CD4-positive, CD25-positive, alpha-beta regulatory T cell (primary cell): ENCODE results near the gene CDK13. TPM values are rescaled to one million over a fixed set of nuclear protein-coding genes. Genes with fewer than 3 reads are reported as not detected.

Experiments
- ATAC-seq, 2 donors: fragments of 150-1000 bp; cut with Tn5 transposase; one replicate each; pipeline ENCODE4 v1.10.0; 2021; ENCODE audit warnings: low read depth in 2 of 2, moderate number of reproducible peaks in 2 of 2, moderate library complexity in 1 of 2
- DNase-seq, 3 donors: peaks; one replicate each; pipeline versions ENCODE4 v3.0.0 to v3.0.0-alpha.2; 2012 to 2022; ENCODE audit warnings: mixed read lengths in 1 of 3
- H3K27ac ChIP-seq: one replicate; pipeline ENCODE4 v1.7.0; 2013; ENCODE audit warnings: mild to moderate bottlenecking, low read length; ENCODE audit not compliant: insufficient read depth, poor library complexity, severe bottlenecking
- H3K27me3 ChIP-seq: one replicate; pipeline ENCODE4 v1.7.0; 2013; ENCODE audit warnings: low read length; ENCODE audit not compliant: control insufficient read depth, insufficient read depth
- H3K36me3 ChIP-seq: one replicate; pipeline ENCODE4 v1.7.0; 2013; ENCODE audit warnings: mild to moderate bottlenecking, low read length, moderate library complexity; ENCODE audit not compliant: control insufficient read depth, insufficient read depth
- H3K4me1 ChIP-seq: 2 replicates; pipeline ENCODE4 v1.7.0; 2013; ENCODE audit warnings: mild to moderate bottlenecking, low read length; ENCODE audit not compliant: insufficient read depth, control insufficient read depth, poor library complexity, severe bottlenecking
- H3K4me3 ChIP-seq: one replicate; pipeline ENCODE4 v1.7.0; 2013; ENCODE audit warnings: low read depth, mild to moderate bottlenecking, low read length, moderate library complexity
- H3K9me3 ChIP-seq, 2 experiments: 1 replicate in 1 of 2; 2 replicates in 1 of 2; pipeline ENCODE4 v1.7.0; 2013; ENCODE audit warnings: low read length in 2 of 2, mild to moderate bottlenecking in 1 of 2, moderate library complexity in 1 of 2; ENCODE audit not compliant: control insufficient read depth in 2 of 2
- H3K27ac Mint-ChIP-seq, 3 donors: one replicate each; pipeline ENCODE4 v1.8.0; 2020 to 2022; ENCODE audit warnings: mild to moderate bottlenecking in 3 of 3, mixed read lengths in 3 of 3, moderate library complexity in 2 of 3
- H3K27me3 Mint-ChIP-seq: one replicate; pipeline ENCODE4 v1.8.0; 2022; ENCODE audit warnings: mild to moderate bottlenecking, mixed read lengths
- H3K36me3 Mint-ChIP-seq: one replicate; pipeline ENCODE4 v1.8.0; 2020; ENCODE audit warnings: mixed read lengths
- H3K4me1 Mint-ChIP-seq, 4 donors: one replicate each; pipeline ENCODE4 v1.8.0; 2020 to 2022; ENCODE audit warnings: mixed read lengths in 4 of 4, mild to moderate bottlenecking in 1 of 4
- H3K4me3 Mint-ChIP-seq, 4 donors: one replicate each; pipeline ENCODE4 v1.8.0; 2020 to 2022; ENCODE audit warnings: mild to moderate bottlenecking in 4 of 4, mixed read lengths in 4 of 4, moderate library complexity in 3 of 4
- H3K9me3 Mint-ChIP-seq, 7 donors: one replicate each; pipeline ENCODE4 v1.8.0; 2020 to 2022; ENCODE audit warnings: mixed read lengths in 7 of 7, mild to moderate bottlenecking in 3 of 7, moderate library complexity in 2 of 7
- polyA plus RNA-seq, 4 donors: library from polyadenylated mRNA; unstranded; fragments of 300-500 nt; fragmentation: Illumina TruSeq; gene quantifications; one replicate each; pipeline ENCODE4 v1.2.3, GENCODE V29; 2021
- total RNA-seq: library from RNA; stranded (reverse); gene quantifications from one replicate; pipeline ENCODE4 v1.2.3, GENCODE V29; 2022

The CDK13 gene
- total and polyA plus RNA-seq, 5 donors from 2014 or later: 23.7 to 124 (median 33.9) TPM

- Mint-ChIP-seq H3K4me1 (peaks cover 10 to 18% (median 11%) of the 10 kb centered on the region in 4 donors), H3K27me3 (no peaks in the 10 kb centered on the region), H3K4me3 (no peak overlapping the region), H3K27ac (peak overlapping the region in 2 of 3 donors; percentile 25 to 38), H3K36me3 (peaks cover 16% of the 10 kb centered on the region), H3K9me3 (no peaks in the 10 kb centered on the region)
- DNase-seq (no peak), ATAC-seq (no peak)
- Histone ChIP-seq H3K27ac (no peak overlapping the region), H3K9me3 (no peaks in the 10 kb centered on the region), H3K4me3 (no peak overlapping the region), H3K36me3 (peaks cover 10% of the 10 kb centered on the region), H3K27me3 (no peaks in the 10 kb centered on the region), H3K4me1 (no peaks in the 10 kb centered on the region)
These were observed 107.2 kb downstream of the CDK13 start for GRCh38 chr7:40057292-40057691.

GRCh38 chr7:40058026-40058425 lies 108.0 kb downstream of the CDK13 start:
- ATAC-seq (no peak), DNase-seq (no peak)
- Mint-ChIP-seq H3K27ac (peak overlapping the region; percentile 25 to 45 (median 34)), H3K27me3 (no peaks in the 10 kb centered on the region), H3K4me3 (no peak overlapping the region), H3K9me3 (no peaks in the 10 kb centered on the region), H3K36me3 (peaks cover 16% of the 10 kb centered on the region), H3K4me1 (peaks cover 5 to 15% (median 7%) of the 10 kb centered on the region in 4 donors)
- no peaks in the 10 kb centered on the region for H3K4me1 ChIP-seq
- peaks cover 14% of the 10 kb centered on the region for H3K36me3 ChIP-seq
- no peaks in the 10 kb centered on the region for H3K9me3 ChIP-seq
- no peaks in the 10 kb centered on the region for H3K27me3 ChIP-seq
- H3K4me3 ChIP-seq: no peak overlapping the region
- H3K27ac ChIP-seq: no peak overlapping the region

GRCh38 chr7:40058636-40059035 lies 108.6 kb downstream of the CDK13 start:
- Mint-ChIP-seq H3K27ac (peak overlapping the region in 2 of 3 donors; percentile 25 to 92), H3K27me3 (no peaks in the 10 kb centered on the region), H3K4me1 (peaks cover 5 to 15% (median 7%) of the 10 kb centered on the region in 4 donors), H3K9me3 (no peaks in the 10 kb centered on the region), H3K36me3 (peaks cover 16% of the 10 kb centered on the region), H3K4me3 (no peak overlapping the region)
- no peak for ATAC-seq
- no peak for DNase-seq
- Histone ChIP-seq H3K27me3 (no peaks in the 10 kb centered on the region), H3K9me3 (no peaks in the 10 kb centered on the region), H3K36me3 (peaks cover 20% of the 10 kb centered on the region), H3K4me3 (no peak overlapping the region), H3K27ac (no peak overlapping the region), H3K4me1 (no peaks in the 10 kb centered on the region)

GRCh38 chr7:40059057-40059456 lies 109.0 kb downstream of the CDK13 start:
- Histone ChIP-seq H3K4me3 (no peak overlapping the region), H3K36me3 (peaks cover 24% of the 10 kb centered on the region), H3K9me3 (no peaks in the 10 kb centered on the region), H3K4me1 (no peaks in the 10 kb centered on the region), H3K27me3 (no peaks in the 10 kb centered on the region), H3K27ac (no peak overlapping the region)
- Mint-ChIP-seq H3K9me3 (no peaks in the 10 kb centered on the region), H3K4me1 (peaks cover 5 to 15% (median 7%) of the 10 kb centered on the region in 4 donors), H3K4me3 (no peak overlapping the region), H3K27me3 (no peaks in the 10 kb centered on the region), H3K27ac (no peak overlapping the region), H3K36me3 (peaks cover 16% of the 10 kb centered on the region)
- no peak for ATAC-seq
- DNase-seq: no peak

- DNase-seq (peak in 1 of 3 donors; percentile 54), ATAC-seq (no peak)
- Histone ChIP-seq H3K4me1 (no peaks in the 10 kb centered on the region), H3K9me3 (no peaks in the 10 kb centered on the region), H3K36me3 (peaks cover 10% of the 10 kb centered on the region), H3K4me3 (no peak overlapping the region), H3K27ac (no peak overlapping the region), H3K27me3 (no peaks in the 10 kb centered on the region)
- H3K4me3 Mint-ChIP-seq: no peak overlapping the region
- H3K27ac Mint-ChIP-seq: no peak overlapping the region
- peaks cover 0 to 17% (median 2%) of the 10 kb centered on the region in 4 donors for H3K4me1 Mint-ChIP-seq
- H3K27me3 Mint-ChIP-seq: no peaks in the 10 kb centered on the region
- no peaks in the 10 kb centered on the region for H3K9me3 Mint-ChIP-seq
- H3K36me3 Mint-ChIP-seq: peaks cover 8% of the 10 kb centered on the region
These were observed 122.2 kb downstream of the CDK13 start for GRCh38 chr7:40072268-40072667.

- Mint-ChIP-seq H3K27me3 (no peaks in the 10 kb centered on the region), H3K27ac (no peak overlapping the region), H3K4me3 (no peak overlapping the region), H3K4me1 (peaks cover 0 to 17% (median 2%) of the 10 kb centered on the region in 4 donors), H3K36me3 (peaks cover 6% of the 10 kb centered on the region), H3K9me3 (no peaks in the 10 kb centered on the region)
- ATAC-seq (no peak), DNase-seq (no peak)
- Histone ChIP-seq H3K27ac (no peak overlapping the region), H3K4me1 (no peaks in the 10 kb centered on the region), H3K36me3 (peaks cover 4% of the 10 kb centered on the region), H3K27me3 (no peaks in the 10 kb centered on the region), H3K4me3 (no peak overlapping the region), H3K9me3 (no peaks in the 10 kb centered on the region)
These were observed 123.2 kb downstream of the CDK13 start for GRCh38 chr7:40073239-40073638.

GRCh38 chr7:40077849-40078248 lies 127.8 kb downstream of the CDK13 start:
- H3K9me3 Mint-ChIP-seq: no peaks in the 10 kb centered on the region
- Histone ChIP-seq H3K4me3 (no peak overlapping the region), H3K9me3 (no peaks in the 10 kb centered on the region), H3K27ac (no peak overlapping the region), H3K27me3 (no peaks in the 10 kb centered on the region), H3K36me3 (peaks cover 13% of the 10 kb centered on the region), H3K4me1 (no peaks in the 10 kb centered on the region)
- H3K4me3 Mint-ChIP-seq: no peak overlapping the region
- no peak for ATAC-seq
- H3K27me3 Mint-ChIP-seq: no peaks in the 10 kb centered on the region
- DNase-seq: no peak
- H3K4me1 Mint-ChIP-seq: peaks cover 0 to 8% (median under 1%) of the 10 kb centered on the region in 4 donors
- no peak overlapping the region for H3K27ac Mint-ChIP-seq
- H3K36me3 Mint-ChIP-seq: peaks cover 9% of the 10 kb centered on the region

- Histone ChIP-seq H3K4me1 (no peaks in the 10 kb centered on the region), H3K27ac (no peak overlapping the region), H3K36me3 (peaks cover 84% of the 10 kb centered on the region), H3K9me3 (no peaks in the 10 kb centered on the region), H3K27me3 (no peaks in the 10 kb centered on the region), H3K4me3 (no peak overlapping the region)
- peaks cover 55% of the 10 kb centered on the region for H3K36me3 Mint-ChIP-seq
- no peaks in the 10 kb centered on the region for H3K9me3 Mint-ChIP-seq
- H3K27ac Mint-ChIP-seq: no peak overlapping the region
- DNase-seq: no peak
- peaks cover 5 to 11% (median 6%) of the 10 kb centered on the region in 4 donors for H3K4me1 Mint-ChIP-seq
- no peaks in the 10 kb centered on the region for H3K27me3 Mint-ChIP-seq
- no peak for ATAC-seq
- H3K4me3 Mint-ChIP-seq: no peak overlapping the region
These were observed 142.1 kb downstream of the CDK13 start for GRCh38 chr7:40092182-40092581.
